HepG2 (cell line): ENCODE data around the gene ZNF747. TPM values are rescaled to one million over a fixed set of nuclear protein-coding genes. Genes with fewer than 3 reads are reported as not detected.

ENCODE experiments used
- BHLHE40 ChIP-seq: IDR thresholded peaks from 2 replicates; pipeline ENCODE4 v1.6.1; 2011; ENCODE audit warnings: low read length, improper control_type of control experiment
- BORCS8-MEF2B ChIP-seq: sonication (generic); formaldehyde crosslinking; IDR thresholded peaks from 2 replicates; pipeline ENCODE4 v1.8.0; 2022; ENCODE audit warnings: mild to moderate bottlenecking, missing genetic modification reagents
- FLYWCH1 ChIP-seq: sonication (generic); formaldehyde crosslinking; IDR thresholded peaks from 2 replicates; pipeline ENCODE4 v1.8.1; 2023; ENCODE audit warnings: mild to moderate bottlenecking, missing genetic modification reagents
- GABPA ChIP-seq, 2 experiments: IDR thresholded peaks; 2 replicates each; pipeline ENCODE4 v1.6.1; 2011 to 2016; ENCODE audit warnings: low read depth in 2 of 2, low read length in 1 of 2, missing biosample characterization in 1 of 2, missing genetic modification characterization in 1 of 2
- GABPB1 ChIP-seq: IDR thresholded peaks from 2 replicates; pipeline ENCODE4 v1.6.1; 2016; ENCODE audit warnings: mild to moderate bottlenecking, missing genetic modification reagents, moderate library complexity, missing compliant biosample characterization
- KLF6 ChIP-seq: IDR thresholded peaks from 2 replicates; pipeline ENCODE4 v1.8.0; 2016; ENCODE audit warnings: missing biosample characterization, missing genetic modification reagents
- MED13 ChIP-seq: sonication (generic); formaldehyde crosslinking; IDR thresholded peaks from 2 replicates; pipeline ENCODE4 v1.5.0; 2020; ENCODE audit warnings: missing genetic modification reagents
- MEIS1 ChIP-seq: sonication (generic); formaldehyde crosslinking; IDR thresholded peaks from 2 replicates; pipeline ENCODE4 v1.9.0; 2021; ENCODE audit warnings: mild to moderate bottlenecking, missing genetic modification reagents, moderate library complexity, borderline replicate concordance
- NBN ChIP-seq: fragments of 450-650 bp; conservative IDR thresholded peaks from 2 replicates; pipeline ENCODE4 v1.6.1; 2017
- NR2F2 ChIP-seq: IDR thresholded peaks from 2 replicates; pipeline ENCODE4 v1.6.1; 2012; ENCODE audit warnings: low read depth, inconsistent platforms, borderline replicate concordance
- REXO4 ChIP-seq: sonication (generic); formaldehyde crosslinking; IDR thresholded peaks from 2 replicates; pipeline ENCODE4 v1.8.0; 2022; ENCODE audit warnings: missing genetic modification reagents, mild to moderate bottlenecking, borderline replicate concordance
- RFXAP ChIP-seq: sonication (generic); formaldehyde crosslinking; IDR thresholded peaks from 2 replicates; pipeline ENCODE4 v1.4.0; 2020; ENCODE audit warnings: missing genetic modification reagents, borderline replicate concordance
- RXRA ChIP-seq: sonication (generic); formaldehyde crosslinking; IDR thresholded peaks from 2 replicates; pipeline ENCODE4 v1.5.1; 2020; ENCODE audit warnings: missing genetic modification reagents
- ZNF160 ChIP-seq: sonication (generic); formaldehyde crosslinking; IDR thresholded peaks from 2 replicates; pipeline ENCODE4 v1.8.0; 2022; ENCODE audit warnings: mild to moderate bottlenecking, inconsistent platforms, missing genetic modification reagents
- ZNF383 ChIP-seq: sonication (generic); formaldehyde crosslinking; IDR thresholded peaks from 2 replicates; pipeline ENCODE4 v1.4.0; 2020; ENCODE audit warnings: missing genetic modification reagents, mild to moderate bottlenecking, borderline replicate concordance
- ZNF564 ChIP-seq: sonication (generic); formaldehyde crosslinking; IDR thresholded peaks from 2 replicates; pipeline ENCODE4 v1.8.1; 2023; ENCODE audit warnings: mild to moderate bottlenecking, missing genetic modification reagents
- polyA plus RNA-seq, 8 experiments: library from polyadenylated mRNA; depleted of rRNA in 3 of 8; stranded (reverse) in 7 of 8; unstranded in 1 of 8; fragments of >200 nt; fragmentation: Illumina TruSeq in 4 of 8; extraction: Trizol in 4 of 8; gene quantifications; 2 replicates each; pipeline versions ENCODE4 v1.2.1 to v1.2.3, GENCODE V29; 2011 to 2016; ENCODE audit warnings: low read depth in 4 of 8, missing spikeins in 1 of 8, mixed read lengths in 1 of 8; ENCODE audit not compliant: insufficient read depth in 1 of 8
- total RNA-seq, 5 experiments: library from RNA; depleted of rRNA; stranded (reverse); fragments of >200 nt; fragmentation: Illumina TruSeq; extraction: Trizol; gene quantifications; 2 replicates each; pipeline ENCODE4 v1.2.3, GENCODE V29; 2016; ENCODE audit warnings: low read depth in 1 of 5
- TF ChIP-seq, protein P1 (sequence below): sonication (generic); formaldehyde crosslinking; IDR thresholded peaks from 2 replicates; pipeline ENCODE4 v1.4.0; 2020; ENCODE audit warnings: missing genetic modification reagents, borderline replicate concordance
- TF ChIP-seq, protein P2 (sequence below): sonication (generic); formaldehyde crosslinking; IDR thresholded peaks from 2 replicates; pipeline ENCODE4; 2020; ENCODE audit warnings: missing genetic modification reagents, mild to moderate bottlenecking, borderline replicate concordance
- TF ChIP-seq, protein P3 (sequence below): sonication (generic); formaldehyde crosslinking; conservative IDR thresholded peaks from 2 replicates; pipeline ENCODE4 v1.4.0; 2020; ENCODE audit warnings: mild to moderate bottlenecking, missing genetic modification reagents, moderate library complexity

ZNF747 gene
- total and polyA plus RNA-seq, 2 of the 13 experiments (the other 11 are each of a cell fraction or from before 2014, with no cell fraction given) = 7.2 to 10.2 TPM

DNA sequence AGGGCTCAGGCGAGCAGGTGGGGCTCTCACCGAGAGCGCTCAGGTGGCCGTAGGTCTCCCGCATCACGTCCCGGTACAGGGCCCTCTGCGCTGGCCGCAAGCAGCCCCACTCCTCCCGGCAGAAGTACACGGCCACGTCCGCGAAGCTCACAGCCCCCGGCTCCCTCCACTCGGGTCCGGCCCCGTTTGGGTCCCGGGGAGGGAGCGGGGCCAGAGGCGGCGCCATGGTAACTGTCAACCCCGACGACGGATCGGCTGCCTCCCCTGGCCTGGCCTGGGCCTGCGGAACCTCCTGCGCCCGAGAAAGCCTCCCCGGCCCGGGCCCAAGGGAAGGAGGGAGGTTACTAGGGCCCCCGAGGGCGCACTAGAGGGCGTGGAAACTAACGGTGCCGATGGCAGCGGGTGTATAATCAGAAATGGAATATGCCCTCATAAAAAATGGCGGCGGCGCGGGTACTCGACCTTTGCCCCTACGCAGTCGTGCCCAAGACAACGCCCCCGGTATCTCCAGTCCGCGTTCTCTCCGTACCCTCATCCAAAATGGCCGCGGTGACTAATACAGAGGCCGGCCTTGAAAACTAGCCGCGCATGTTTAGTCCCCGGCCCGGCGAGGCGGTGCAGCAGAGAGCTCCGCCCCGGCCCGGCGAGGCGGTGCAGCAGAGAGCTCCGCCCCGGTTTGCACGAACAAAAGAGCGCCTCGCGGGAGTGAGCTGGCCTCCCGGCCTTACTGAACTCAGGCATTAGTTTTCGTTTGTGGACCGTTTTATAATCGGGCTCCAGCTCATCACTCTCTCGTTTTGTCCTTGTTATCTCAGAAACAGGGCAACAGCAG, 23.5 kb upstream of the ZNF747 start, which contains the start of gene ZNF764 (continued):
- TF ChIP-seq GABPA (IDR thresholded peaks at IDR 0.05; ENCODE audit: low read depth, low read length) (peak; percentile 32; the same call in 1 of the 2 replicates), GABPA (CRISPR knock-in tag; IDR thresholded peaks at IDR 0.05; ENCODE audit: low read depth) (peak; percentile 86), GABPB1 (CRISPR knock-in tag) (peak; percentile 90), REXO4 (CRISPR knock-in tag) (no peak; the same call in 1 of the 2 replicates), FLYWCH1 (CRISPR knock-in tag) (no peak), BORCS8-MEF2B (CRISPR knock-in tag) (no peak; the same call in none of the 2 replicates), RXRA (CRISPR knock-in tag) (peak; percentile 61), KLF6 (peak; percentile 52; the same call in 1 of the 2 replicates), MED13 (CRISPR knock-in tag) (peak; percentile 62), NBN (no peak), BHLHE40 (0 out of 2 replicates have a peak, but pooled peaks have one; percentile 30), ZNF383 (no peak), ZNF564 (CRISPR knock-in tag) (peak; percentile 87), ZNF160 (CRISPR knock-in tag) (no peak; the same call in 1 of the 2 replicates), NR2F2 (peak; percentile 54), MEIS1 (CRISPR knock-in tag) (peak; percentile 87; the same call in 1 of the 2 replicates), RFXAP (CRISPR knock-in tag) (0 out of 2 replicates have a peak, but pooled peaks have one; percentile 73)
- TF ChIP-seq, protein P1, sequence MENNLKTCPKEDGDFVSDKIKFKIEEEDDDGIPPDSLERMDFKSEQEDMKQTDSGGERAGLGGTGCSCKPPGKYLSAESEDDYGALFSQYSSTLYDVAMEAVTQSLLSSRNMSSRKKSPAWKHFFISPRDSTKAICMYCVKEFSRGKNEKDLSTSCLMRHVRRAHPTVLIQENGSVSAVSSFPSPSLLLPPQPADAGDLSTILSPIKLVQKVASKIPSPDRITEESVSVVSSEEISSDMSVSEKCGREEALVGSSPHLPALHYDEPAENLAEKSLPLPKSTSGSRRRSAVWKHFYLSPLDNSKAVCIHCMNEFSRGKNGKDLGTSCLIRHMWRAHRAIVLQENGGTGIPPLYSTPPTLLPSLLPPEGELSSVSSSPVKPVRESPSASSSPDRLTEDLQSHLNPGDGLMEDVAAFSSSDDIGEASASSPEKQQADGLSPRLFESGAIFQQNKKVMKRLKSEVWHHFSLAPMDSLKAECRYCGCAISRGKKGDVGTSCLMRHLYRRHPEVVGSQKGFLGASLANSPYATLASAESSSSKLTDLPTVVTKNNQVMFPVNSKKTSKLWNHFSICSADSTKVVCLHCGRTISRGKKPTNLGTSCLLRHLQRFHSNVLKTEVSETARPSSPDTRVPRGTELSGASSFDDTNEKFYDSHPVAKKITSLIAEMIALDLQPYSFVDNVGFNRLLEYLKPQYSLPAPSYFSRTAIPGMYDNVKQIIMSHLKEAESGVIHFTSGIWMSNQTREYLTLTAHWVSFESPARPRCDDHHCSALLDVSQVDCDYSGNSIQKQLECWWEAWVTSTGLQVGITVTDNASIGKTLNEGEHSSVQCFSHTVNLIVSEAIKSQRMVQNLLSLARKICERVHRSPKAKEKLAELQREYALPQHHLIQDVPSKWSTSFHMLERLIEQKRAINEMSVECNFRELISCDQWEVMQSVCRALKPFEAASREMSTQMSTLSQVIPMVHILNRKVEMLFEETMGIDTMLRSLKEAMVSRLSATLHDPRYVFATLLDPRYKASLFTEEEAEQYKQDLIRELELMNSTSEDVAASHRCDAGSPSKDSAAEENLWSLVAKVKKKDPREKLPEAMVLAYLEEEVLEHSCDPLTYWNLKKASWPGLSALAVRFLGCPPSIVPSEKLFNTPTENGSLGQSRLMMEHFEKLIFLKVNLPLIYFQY (CRISPR knock-in tag) = peak; percentile 90
- TF ChIP-seq, protein P2, sequence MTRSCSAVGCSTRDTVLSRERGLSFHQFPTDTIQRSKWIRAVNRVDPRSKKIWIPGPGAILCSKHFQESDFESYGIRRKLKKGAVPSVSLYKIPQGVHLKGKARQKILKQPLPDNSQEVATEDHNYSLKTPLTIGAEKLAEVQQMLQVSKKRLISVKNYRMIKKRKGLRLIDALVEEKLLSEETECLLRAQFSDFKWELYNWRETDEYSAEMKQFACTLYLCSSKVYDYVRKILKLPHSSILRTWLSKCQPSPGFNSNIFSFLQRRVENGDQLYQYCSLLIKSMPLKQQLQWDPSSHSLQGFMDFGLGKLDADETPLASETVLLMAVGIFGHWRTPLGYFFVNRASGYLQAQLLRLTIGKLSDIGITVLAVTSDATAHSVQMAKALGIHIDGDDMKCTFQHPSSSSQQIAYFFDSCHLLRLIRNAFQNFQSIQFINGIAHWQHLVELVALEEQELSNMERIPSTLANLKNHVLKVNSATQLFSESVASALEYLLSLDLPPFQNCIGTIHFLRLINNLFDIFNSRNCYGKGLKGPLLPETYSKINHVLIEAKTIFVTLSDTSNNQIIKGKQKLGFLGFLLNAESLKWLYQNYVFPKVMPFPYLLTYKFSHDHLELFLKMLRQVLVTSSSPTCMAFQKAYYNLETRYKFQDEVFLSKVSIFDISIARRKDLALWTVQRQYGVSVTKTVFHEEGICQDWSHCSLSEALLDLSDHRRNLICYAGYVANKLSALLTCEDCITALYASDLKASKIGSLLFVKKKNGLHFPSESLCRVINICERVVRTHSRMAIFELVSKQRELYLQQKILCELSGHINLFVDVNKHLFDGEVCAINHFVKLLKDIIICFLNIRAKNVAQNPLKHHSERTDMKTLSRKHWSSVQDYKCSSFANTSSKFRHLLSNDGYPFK (CRISPR knock-in tag) = peak; percentile 97
- TF ChIP-seq, protein P3, sequence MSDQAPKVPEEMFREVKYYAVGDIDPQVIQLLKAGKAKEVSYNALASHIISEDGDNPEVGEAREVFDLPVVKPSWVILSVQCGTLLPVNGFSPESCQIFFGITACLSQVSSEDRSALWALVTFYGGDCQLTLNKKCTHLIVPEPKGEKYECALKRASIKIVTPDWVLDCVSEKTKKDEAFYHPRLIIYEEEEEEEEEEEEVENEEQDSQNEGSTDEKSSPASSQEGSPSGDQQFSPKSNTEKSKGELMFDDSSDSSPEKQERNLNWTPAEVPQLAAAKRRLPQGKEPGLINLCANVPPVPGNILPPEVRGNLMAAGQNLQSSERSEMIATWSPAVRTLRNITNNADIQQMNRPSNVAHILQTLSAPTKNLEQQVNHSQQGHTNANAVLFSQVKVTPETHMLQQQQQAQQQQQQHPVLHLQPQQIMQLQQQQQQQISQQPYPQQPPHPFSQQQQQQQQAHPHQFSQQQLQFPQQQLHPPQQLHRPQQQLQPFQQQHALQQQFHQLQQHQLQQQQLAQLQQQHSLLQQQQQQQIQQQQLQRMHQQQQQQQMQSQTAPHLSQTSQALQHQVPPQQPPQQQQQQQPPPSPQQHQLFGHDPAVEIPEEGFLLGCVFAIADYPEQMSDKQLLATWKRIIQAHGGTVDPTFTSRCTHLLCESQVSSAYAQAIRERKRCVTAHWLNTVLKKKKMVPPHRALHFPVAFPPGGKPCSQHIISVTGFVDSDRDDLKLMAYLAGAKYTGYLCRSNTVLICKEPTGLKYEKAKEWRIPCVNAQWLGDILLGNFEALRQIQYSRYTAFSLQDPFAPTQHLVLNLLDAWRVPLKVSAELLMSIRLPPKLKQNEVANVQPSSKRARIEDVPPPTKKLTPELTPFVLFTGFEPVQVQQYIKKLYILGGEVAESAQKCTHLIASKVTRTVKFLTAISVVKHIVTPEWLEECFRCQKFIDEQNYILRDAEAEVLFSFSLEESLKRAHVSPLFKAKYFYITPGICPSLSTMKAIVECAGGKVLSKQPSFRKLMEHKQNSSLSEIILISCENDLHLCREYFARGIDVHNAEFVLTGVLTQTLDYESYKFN (CRISPR knock-in tag) = peak; percentile 72
